Measurements from ENCODE around the gene NTF3. TPM values are rescaled to one million over a fixed set of nuclear protein-coding genes. Genes with fewer than 3 reads are reported as not detected.

The NTF3 gene
- total RNA-seq, 1 donor from 2014 or later = not detected

- no peaks in the 10 kb centered on the region for H3K27me3 ChIP-seq (ENCODE audit: control insufficient read depth, insufficient read depth, low read length)
- DNase-seq (ENCODE audit: low read depth) = no peak
- no peak for TF ChIP-seq CTCF (IDR thresholded peaks at IDR 0.05; ENCODE audit: insufficient read depth, low read length, poor library complexity, severe bottlenecking)
- H3K36me3 ChIP-seq (ENCODE audit: control insufficient read depth, insufficient read depth, low read length) = no peaks in the 10 kb centered on the region
- no peak overlapping the region for H3K4me3 ChIP-seq (ENCODE audit: low read depth, low read length)
Observed at GRCh38 chr12:5461966-5462365, 30.1 kb downstream of the NTF3 start.

GRCh38 chr12:5464096-5464495 lies 32.2 kb downstream of the NTF3 start:
- Histone ChIP-seq H3K4me3 (ENCODE audit: low read depth, low read length) (no peak overlapping the region), H3K27me3 (ENCODE audit: control insufficient read depth, insufficient read depth, low read length) (no peaks in the 10 kb centered on the region), H3K36me3 (ENCODE audit: control insufficient read depth, insufficient read depth, low read length) (no peaks in the 10 kb centered on the region)
- DNase-seq (ENCODE audit: low read depth) = no peak
- TF ChIP-seq CTCF (IDR thresholded peaks at IDR 0.05; ENCODE audit: insufficient read depth, low read length, poor library complexity, severe bottlenecking) = no peak

GRCh38 chr12:5465384-5465783 lies 33.5 kb downstream of the NTF3 start:
- no peak for TF ChIP-seq CTCF (IDR thresholded peaks at IDR 0.05; ENCODE audit: insufficient read depth, low read length, poor library complexity, severe bottlenecking)

GRCh38 chr12:5466521-5466960 lies 34.6 kb downstream of the NTF3 start:
- H3K27me3 ChIP-seq (ENCODE audit: control insufficient read depth, insufficient read depth, low read length) = no peaks in the 10 kb centered on the region
- H3K36me3 ChIP-seq (ENCODE audit: control insufficient read depth, insufficient read depth, low read length) = no peaks in the 10 kb centered on the region
- no peak for TF ChIP-seq CTCF (IDR thresholded peaks at IDR 0.05; ENCODE audit: insufficient read depth, low read length, poor library complexity, severe bottlenecking)
- H3K4me3 ChIP-seq (ENCODE audit: low read depth, low read length) = no peak overlapping the region
- no peak for DNase-seq (ENCODE audit: low read depth)

More at GRCh38 chr12:5465384-5465783, 33.5 kb downstream of the NTF3 start:
- no peaks in the 10 kb centered on the region for H3K36me3 ChIP-seq (ENCODE audit: control insufficient read depth, insufficient read depth, low read length)
- no peak for DNase-seq (ENCODE audit: low read depth)
- no peak overlapping the region for H3K4me3 ChIP-seq (ENCODE audit: low read depth, low read length)
- no peaks in the 10 kb centered on the region for H3K27me3 ChIP-seq (ENCODE audit: control insufficient read depth, insufficient read depth, low read length)

DNA sequence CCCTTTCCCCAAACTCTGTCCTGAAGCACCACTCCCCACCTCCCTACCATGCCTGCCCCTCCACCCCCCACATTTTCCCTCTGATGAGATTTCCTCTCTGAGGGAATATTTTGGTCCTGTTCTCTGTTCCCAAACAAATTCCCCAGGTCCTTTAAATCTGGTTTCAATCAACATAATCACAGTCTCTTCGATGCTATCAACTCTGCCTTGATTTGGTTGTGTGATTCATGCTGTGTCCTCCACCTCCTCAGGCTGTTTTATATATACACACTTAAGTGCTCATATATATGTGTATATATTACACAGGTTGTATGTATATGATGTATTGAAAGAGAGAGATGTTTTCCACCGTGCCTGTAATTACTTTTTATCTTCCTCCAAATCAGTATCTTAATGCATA lies 36.0 kb downstream of the NTF3 start:
- H3K36me3 ChIP-seq (ENCODE audit: control insufficient read depth, insufficient read depth, low read length) = no peaks in the 10 kb centered on the region
- H3K27me3 ChIP-seq (ENCODE audit: control insufficient read depth, insufficient read depth, low read length) = no peaks in the 10 kb centered on the region
- TF ChIP-seq CTCF (IDR thresholded peaks at IDR 0.05; ENCODE audit: insufficient read depth, low read length, poor library complexity, severe bottlenecking) = no peak
- H3K4me3 ChIP-seq (ENCODE audit: low read depth, low read length) = no peak overlapping the region
- DNase-seq (ENCODE audit: low read depth) = no peak

DNA sequence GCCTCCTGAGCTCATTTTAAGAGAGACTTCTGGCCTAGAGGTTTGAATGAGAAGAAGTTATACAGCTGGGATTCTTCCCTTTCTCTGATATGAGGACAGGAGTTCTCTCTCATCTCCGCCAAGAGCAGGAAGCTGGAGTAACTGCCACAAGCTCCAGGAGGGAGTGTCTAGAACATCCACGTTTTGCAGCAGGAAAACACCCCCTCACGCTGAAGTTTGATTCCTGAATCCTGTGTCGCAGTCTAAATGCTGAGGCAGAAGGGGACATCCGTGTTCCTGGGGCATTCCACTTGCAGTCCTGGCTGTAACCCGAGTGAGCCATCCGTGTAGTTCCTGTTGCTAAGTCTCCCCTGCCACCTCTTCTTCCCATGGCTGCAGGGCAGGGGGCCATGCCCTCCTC lies 38.3 kb downstream of the NTF3 start:
- Histone ChIP-seq H3K4me3 (ENCODE audit: low read depth, low read length) (no peak overlapping the region), H3K36me3 (ENCODE audit: control insufficient read depth, insufficient read depth, low read length) (no peaks in the 10 kb centered on the region), H3K27me3 (ENCODE audit: control insufficient read depth, insufficient read depth, low read length) (no peaks in the 10 kb centered on the region)
- TF ChIP-seq CTCF (IDR thresholded peaks at IDR 0.05; ENCODE audit: insufficient read depth, low read length, poor library complexity, severe bottlenecking) = no peak
- DNase-seq (ENCODE audit: low read depth) = no peak
